HepG2 (cell line): ENCODE measurements around the gene ABCG8. TPM values are rescaled to one million over a fixed set of nuclear protein-coding genes. Genes with fewer than 3 reads are reported as not detected.

Experiments used
- ASH2L ChIP-seq: fragments of 300-600, 200-600 bp; sonication (generic); IDR thresholded peaks from 2 replicates; pipeline ENCODE4 v1.7.0; 2017; ENCODE audit warnings: low read depth, mild to moderate bottlenecking, moderate library complexity, mixed read lengths, low read length; ENCODE audit not compliant: insufficient read length
- BCL6 ChIP-seq: IDR thresholded peaks from 2 replicates; pipeline ENCODE4 v1.6.1; 2016; ENCODE audit warnings: missing genetic modification reagents, missing compliant biosample characterization
- CREM ChIP-seq, 2 experiments: sonication (generic) in 1 of 2; formaldehyde crosslinking in 1 of 2; IDR thresholded peaks; 2 replicates each; pipeline versions ENCODE4 v1.4.0 to v1.6.1; 2016 to 2020; ENCODE audit warnings: antibody characterized with exemption in 1 of 2, mild to moderate bottlenecking in 1 of 2, missing genetic modification reagents in 1 of 2
- MAZ ChIP-seq, 2 experiments: sonication (generic) in 1 of 2; formaldehyde crosslinking in 1 of 2; IDR thresholded peaks; 2 replicates each; pipeline versions ENCODE4 v1.5.0 to v1.6.1; 2012 to 2020; ENCODE audit warnings: low read depth in 2 of 2, mild to moderate bottlenecking in 2 of 2, borderline replicate concordance in 1 of 2, improper control_type of control experiment in 1 of 2, low read length in 1 of 2, missing genetic modification reagents in 1 of 2, moderate library complexity in 1 of 2
- NR2F2 ChIP-seq: IDR thresholded peaks from 2 replicates; pipeline ENCODE4 v1.6.1; 2012; ENCODE audit warnings: low read depth, inconsistent platforms, borderline replicate concordance
- RARA ChIP-seq: IDR thresholded peaks from 2 replicates; pipeline ENCODE4 v1.6.1; 2016; ENCODE audit warnings: missing genetic modification reagents, missing compliant biosample characterization
- SATB2 ChIP-seq: sonication (generic); formaldehyde crosslinking; IDR thresholded peaks from 2 replicates; pipeline ENCODE4 v1.5.0; 2020; ENCODE audit warnings: missing genetic modification reagents
- TBX2 ChIP-seq: sonication (generic); formaldehyde crosslinking; IDR thresholded peaks from 2 replicates; pipeline ENCODE4 v1.5.0; 2020; ENCODE audit warnings: missing genetic modification reagents, mild to moderate bottlenecking, borderline replicate concordance
- TBX3 ChIP-seq: fragments of 450-650 bp; IDR thresholded peaks from 2 replicates; pipeline ENCODE4 v1.6.1; 2017; ENCODE audit warnings: antibody characterized with exemption, mild to moderate bottlenecking, inconsistent platforms, borderline replicate concordance
- ZNF598 ChIP-seq: sonication (generic); formaldehyde crosslinking; IDR thresholded peaks from 2 replicates; pipeline ENCODE4 v1.5.1; 2020; ENCODE audit warnings: mild to moderate bottlenecking, missing genetic modification reagents, borderline replicate concordance
- ZNF615 ChIP-seq: sonication (generic); formaldehyde crosslinking; IDR thresholded peaks from 2 replicates; pipeline ENCODE4 v1.5.0; 2020; ENCODE audit warnings: mild to moderate bottlenecking, missing genetic modification reagents, borderline replicate concordance
- polyA plus RNA-seq, 8 experiments: library from polyadenylated mRNA; depleted of rRNA in 3 of 8; stranded (reverse) in 7 of 8; unstranded in 1 of 8; fragments of >200 nt; fragmentation: Illumina TruSeq in 4 of 8; extraction: Trizol in 4 of 8; gene quantifications; 2 replicates each; pipeline versions ENCODE4 v1.2.1 to v1.2.3, GENCODE V29; 2011 to 2016; ENCODE audit warnings: low read depth in 4 of 8, missing spikeins in 1 of 8, mixed read lengths in 1 of 8; ENCODE audit not compliant: insufficient read depth in 1 of 8
- total RNA-seq, 5 experiments: library from RNA; depleted of rRNA; stranded (reverse); fragments of >200 nt; fragmentation: Illumina TruSeq; extraction: Trizol; gene quantifications; 2 replicates each; pipeline ENCODE4 v1.2.3, GENCODE V29; 2016; ENCODE audit warnings: low read depth in 1 of 5
- TF ChIP-seq, protein P1 (sequence below): sonication (generic); formaldehyde crosslinking; IDR thresholded peaks from 2 replicates; pipeline ENCODE4 v1.5.1; 2020; ENCODE audit warnings: mild to moderate bottlenecking, missing genetic modification reagents, moderate library complexity
- TF ChIP-seq, protein P2 (sequence below): IDR thresholded peaks from 2 replicates; pipeline ENCODE4 v1.6.1; 2016; ENCODE audit warnings: missing compliant biosample characterization, missing genetic modification reagents, borderline replicate concordance
- TF ChIP-seq, protein P3 (sequence below): IDR thresholded peaks from 2 replicates; pipeline ENCODE4 v1.6.1; 2012; ENCODE audit warnings: low read depth, low read length, improper control_type of control experiment
- TF ChIP-seq, protein P4 (sequence below): sonication (generic); formaldehyde crosslinking; IDR thresholded peaks from 2 replicates; pipeline ENCODE4 v1.9.0; 2022; ENCODE audit warnings: missing genetic modification reagents, mild to moderate bottlenecking, borderline replicate concordance
- TF ChIP-seq, protein P5 (sequence below): sonication (generic); formaldehyde crosslinking; conservative IDR thresholded peaks from 2 replicates; pipeline ENCODE4 v1.4.0; 2020; ENCODE audit warnings: missing genetic modification reagents

The ABCG8 gene
- total and polyA plus RNA-seq, 2 of the 13 experiments (the other 11 are each of a cell fraction or from before 2014, with no cell fraction given): 8.1 to 8.8 TPM

DNA sequence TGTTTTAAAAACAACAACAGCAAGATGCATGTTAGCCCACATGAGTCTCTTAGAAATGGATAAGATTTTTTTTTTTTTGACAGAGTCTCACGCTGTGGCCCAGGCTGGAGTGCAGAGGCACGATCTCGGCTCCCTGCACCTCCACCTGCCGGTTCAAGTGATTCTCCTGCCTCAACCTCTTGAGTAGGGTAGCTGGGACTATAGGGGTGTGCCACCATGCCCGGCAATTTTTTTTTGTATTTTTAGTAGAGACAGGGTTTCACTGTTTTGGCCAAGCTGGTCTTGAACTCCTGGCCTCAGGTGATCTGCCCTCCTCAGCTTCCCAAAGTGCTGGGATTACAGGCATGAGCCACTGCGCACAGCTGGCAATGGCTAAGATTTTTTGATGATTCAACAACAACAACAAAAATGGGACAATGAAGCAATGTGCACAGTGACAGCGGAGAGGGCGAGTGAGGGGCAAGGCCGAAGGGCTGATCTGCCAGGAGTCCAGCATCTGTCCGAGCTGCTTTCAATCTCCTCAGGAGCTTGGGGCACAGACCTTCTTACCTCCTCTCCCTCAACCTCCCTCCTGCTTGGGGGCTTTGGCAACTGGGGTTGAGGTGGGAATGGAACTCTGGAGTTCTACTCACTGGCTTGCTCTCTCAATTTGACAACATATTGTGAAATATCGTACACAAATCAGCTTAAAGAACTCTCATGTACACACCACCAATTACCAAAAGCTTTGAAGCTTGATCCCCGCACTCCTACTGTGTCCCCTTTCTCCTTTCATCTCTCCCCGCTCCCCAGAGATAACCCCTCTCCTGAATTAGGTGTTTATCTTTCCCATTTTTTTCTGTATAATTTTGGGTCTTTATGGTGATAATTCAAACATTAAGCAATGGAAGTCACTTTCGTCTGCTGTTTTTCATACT is 3.4 kb downstream of the ABCG8 start (continued):
- TF ChIP-seq, protein P1, sequence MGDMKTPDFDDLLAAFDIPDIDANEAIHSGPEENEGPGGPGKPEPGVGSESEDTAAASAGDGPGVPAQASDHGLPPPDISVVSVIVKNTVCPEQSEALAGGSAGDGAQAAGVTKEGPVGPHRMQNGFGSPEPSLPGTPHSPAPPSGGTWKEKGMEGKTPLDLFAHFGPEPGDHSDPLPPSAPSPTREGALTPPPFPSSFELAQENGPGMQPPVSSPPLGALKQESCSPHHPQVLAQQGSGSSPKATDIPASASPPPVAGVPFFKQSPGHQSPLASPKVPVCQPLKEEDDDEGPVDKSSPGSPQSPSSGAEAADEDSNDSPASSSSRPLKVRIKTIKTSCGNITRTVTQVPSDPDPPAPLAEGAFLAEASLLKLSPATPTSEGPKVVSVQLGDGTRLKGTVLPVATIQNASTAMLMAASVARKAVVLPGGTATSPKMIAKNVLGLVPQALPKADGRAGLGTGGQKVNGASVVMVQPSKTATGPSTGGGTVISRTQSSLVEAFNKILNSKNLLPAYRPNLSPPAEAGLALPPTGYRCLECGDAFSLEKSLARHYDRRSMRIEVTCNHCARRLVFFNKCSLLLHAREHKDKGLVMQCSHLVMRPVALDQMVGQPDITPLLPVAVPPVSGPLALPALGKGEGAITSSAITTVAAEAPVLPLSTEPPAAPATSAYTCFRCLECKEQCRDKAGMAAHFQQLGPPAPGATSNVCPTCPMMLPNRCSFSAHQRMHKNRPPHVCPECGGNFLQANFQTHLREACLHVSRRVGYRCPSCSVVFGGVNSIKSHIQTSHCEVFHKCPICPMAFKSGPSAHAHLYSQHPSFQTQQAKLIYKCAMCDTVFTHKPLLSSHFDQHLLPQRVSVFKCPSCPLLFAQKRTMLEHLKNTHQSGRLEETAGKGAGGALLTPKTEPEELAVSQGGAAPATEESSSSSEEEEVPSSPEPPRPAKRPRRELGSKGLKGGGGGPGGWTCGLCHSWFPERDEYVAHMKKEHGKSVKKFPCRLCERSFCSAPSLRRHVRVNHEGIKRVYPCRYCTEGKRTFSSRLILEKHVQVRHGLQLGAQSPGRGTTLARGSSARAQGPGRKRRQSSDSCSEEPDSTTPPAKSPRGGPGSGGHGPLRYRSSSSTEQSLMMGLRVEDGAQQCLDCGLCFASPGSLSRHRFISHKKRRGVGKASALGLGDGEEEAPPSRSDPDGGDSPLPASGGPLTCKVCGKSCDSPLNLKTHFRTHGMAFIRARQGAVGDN (CRISPR knock-in tag): peak; percentile 47
- peak; percentile 75; the same call in 1 of the 2 replicates for TF ChIP-seq TBX3
- TF ChIP-seq ZNF615 (CRISPR knock-in tag): no peak
- peak; percentile 80 for TF ChIP-seq CREM (IDR thresholded peaks at IDR 0.05)
- no peak for TF ChIP-seq CREM (CRISPR knock-in tag; IDR thresholded peaks at IDR 0.05)
- TF ChIP-seq, protein P2, sequence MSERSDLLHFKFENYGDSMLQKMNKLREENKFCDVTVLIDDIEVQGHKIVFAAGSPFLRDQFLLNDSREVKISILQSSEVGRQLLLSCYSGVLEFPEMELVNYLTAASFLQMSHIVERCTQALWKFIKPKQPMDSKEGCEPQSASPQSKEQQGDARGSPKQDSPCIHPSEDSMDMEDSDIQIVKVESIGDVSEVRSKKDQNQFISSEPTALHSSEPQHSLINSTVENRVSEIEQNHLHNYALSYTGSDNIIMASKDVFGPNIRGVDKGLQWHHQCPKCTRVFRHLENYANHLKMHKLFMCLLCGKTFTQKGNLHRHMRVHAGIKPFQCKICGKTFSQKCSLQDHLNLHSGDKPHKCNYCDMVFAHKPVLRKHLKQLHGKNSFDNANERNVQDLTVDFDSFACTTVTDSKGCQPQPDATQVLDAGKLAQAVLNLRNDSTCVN (CRISPR knock-in tag): no peak
- TF ChIP-seq SATB2 (CRISPR knock-in tag): no peak
- TF ChIP-seq, protein P3, sequence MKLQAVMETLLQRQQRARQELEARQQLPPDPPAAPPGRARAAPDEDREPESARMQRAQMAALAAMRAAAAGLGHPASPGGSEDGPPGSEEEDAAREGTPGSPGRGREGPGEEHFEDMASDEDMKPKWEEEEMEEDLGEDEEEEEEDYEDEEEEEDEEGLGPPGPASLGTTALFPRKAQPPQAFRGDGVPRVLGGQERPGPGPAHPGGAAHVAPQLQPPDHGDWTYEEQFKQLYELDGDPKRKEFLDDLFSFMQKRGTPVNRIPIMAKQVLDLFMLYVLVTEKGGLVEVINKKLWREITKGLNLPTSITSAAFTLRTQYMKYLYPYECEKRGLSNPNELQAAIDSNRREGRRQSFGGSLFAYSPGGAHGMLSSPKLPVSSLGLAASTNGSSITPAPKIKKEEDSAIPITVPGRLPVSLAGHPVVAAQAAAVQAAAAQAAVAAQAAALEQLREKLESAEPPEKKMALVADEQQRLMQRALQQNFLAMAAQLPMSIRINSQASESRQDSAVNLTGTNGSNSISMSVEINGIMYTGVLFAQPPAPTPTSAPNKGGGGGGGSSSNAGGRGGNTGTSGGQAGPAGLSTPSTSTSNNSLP: no peak
- TF ChIP-seq ZNF598: no peak; the same call in 1 of the 2 replicates
- TF ChIP-seq, protein P4, sequence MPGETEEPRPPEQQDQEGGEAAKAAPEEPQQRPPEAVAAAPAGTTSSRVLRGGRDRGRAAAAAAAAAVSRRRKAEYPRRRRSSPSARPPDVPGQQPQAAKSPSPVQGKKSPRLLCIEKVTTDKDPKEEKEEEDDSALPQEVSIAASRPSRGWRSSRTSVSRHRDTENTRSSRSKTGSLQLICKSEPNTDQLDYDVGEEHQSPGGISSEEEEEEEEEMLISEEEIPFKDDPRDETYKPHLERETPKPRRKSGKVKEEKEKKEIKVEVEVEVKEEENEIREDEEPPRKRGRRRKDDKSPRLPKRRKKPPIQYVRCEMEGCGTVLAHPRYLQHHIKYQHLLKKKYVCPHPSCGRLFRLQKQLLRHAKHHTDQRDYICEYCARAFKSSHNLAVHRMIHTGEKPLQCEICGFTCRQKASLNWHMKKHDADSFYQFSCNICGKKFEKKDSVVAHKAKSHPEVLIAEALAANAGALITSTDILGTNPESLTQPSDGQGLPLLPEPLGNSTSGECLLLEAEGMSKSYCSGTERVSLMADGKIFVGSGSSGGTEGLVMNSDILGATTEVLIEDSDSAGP (CRISPR knock-in tag): peak; percentile 61; the same call in 1 of the 2 replicates
- peak; percentile 75; the same call in 1 of the 2 replicates for TF ChIP-seq TBX2
- TF ChIP-seq BCL6: peak; percentile 36; the same call in 1 of the 2 replicates
- TF ChIP-seq MAZ (IDR thresholded peaks at IDR 0.05; ENCODE audit: borderline replicate concordance, low read depth, low read length): no peak
- TF ChIP-seq MAZ (CRISPR knock-in tag; IDR thresholded peaks at IDR 0.05; ENCODE audit: low read depth): no peak
- TF ChIP-seq RARA: peak; percentile 56
- TF ChIP-seq ASH2L: peak; percentile 66
- TF ChIP-seq, protein P5, sequence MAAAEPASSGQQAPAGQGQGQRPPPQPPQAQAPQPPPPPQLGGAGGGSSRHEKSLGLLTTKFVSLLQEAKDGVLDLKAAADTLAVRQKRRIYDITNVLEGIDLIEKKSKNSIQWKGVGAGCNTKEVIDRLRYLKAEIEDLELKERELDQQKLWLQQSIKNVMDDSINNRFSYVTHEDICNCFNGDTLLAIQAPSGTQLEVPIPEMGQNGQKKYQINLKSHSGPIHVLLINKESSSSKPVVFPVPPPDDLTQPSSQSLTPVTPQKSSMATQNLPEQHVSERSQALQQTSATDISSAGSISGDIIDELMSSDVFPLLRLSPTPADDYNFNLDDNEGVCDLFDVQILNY (CRISPR knock-in tag): no peak
- peak; percentile 87; the same call in 1 of the 2 replicates for TF ChIP-seq NR2F2
